ENCODE results near the gene UGT3A2. TPM values are rescaled to one million over a fixed set of nuclear protein-coding genes. Genes with fewer than 3 reads are reported as not detected.

Gene UGT3A2
- total RNA-seq, 8 experiments from 2014 or later, result 0.09 to 0.52 (median 0.29) TPM; not detected in 1

Other genes starting within 250 kb of the UGT3A2 start
- gene IL7R, start 210.0 kb downstream of the UGT3A2 start, total RNA-seq, result 1 to 10 TPM in 4 of 8 experiments, under 1 TPM in 3, not detected in 1; 0.08 to 1.5 (median 1.0) TPM
- 10 to 100 TPM in 1 of 8 experiments, not detected in 7; 17.7 TPM for gene CAPSL, start 128.3 kb downstream of the UGT3A2 start, total RNA-seq
- 1 to 10 TPM in 2 of 8 experiments, under 1 TPM in 4, not detected in 2; 0.14 to 2.6 (median 0.55) TPM for gene UGT3A1, start 75.5 kb downstream of the UGT3A2 start, total RNA-seq
- 10 to 100 TPM in 6 of 8 experiments, 1 to 10 TPM in 2; 8.8 to 18.9 (median 13.8) TPM for gene LMBRD2, start 85.0 kb upstream of the UGT3A2 start, total RNA-seq
- gene SKP2, start 85.2 kb upstream of the UGT3A2 start, total RNA-seq, result 10 to 100 TPM in 7 of 8 experiments, 1 to 10 TPM in 1; 8.8 to 38.8 (median 14.2) TPM
- 10 to 100 TPM in 7 of 8 experiments, 1 to 10 TPM in 1; 9.9 to 65.4 (median 35.8) TPM for gene NADK2, start 175.0 kb upstream of the UGT3A2 start, total RNA-seq
- gene RANBP3L, start 235.0 kb upstream of the UGT3A2 start, total RNA-seq, result 10 to 100 TPM in 1 of 8 experiments, 1 to 10 TPM in 3, under 1 TPM in 4; 0.08 to 19.8 (median 1.3) TPM

All from motor neuron (in vitro differentiated cells).